Esophagus (tissue), 2 donors: ENCODE measurements around the gene SEPTIN1. TPM values are rescaled to one million over a fixed set of nuclear protein-coding genes. Genes with fewer than 3 reads are reported as not detected.

ENCODE experiments used
- H3K27ac ChIP-seq, 2 donors: one replicate each; pipeline ENCODE4 v1.5.1; 2013; ENCODE audit warnings: low read depth in 2 of 2, mild to moderate bottlenecking in 2 of 2, inconsistent platforms in 1 of 2, low read length in 1 of 2, moderate library complexity in 1 of 2
- H3K27me3 ChIP-seq, 2 donors: one replicate each; pipeline ENCODE4 v1.6.1; 2013; ENCODE audit warnings: low read length in 2 of 2, control low read depth in 1 of 2, mild to moderate bottlenecking in 1 of 2; ENCODE audit not compliant: insufficient read depth in 2 of 2, control insufficient read depth in 1 of 2
- H3K36me3 ChIP-seq, 2 donors: one replicate each; pipeline ENCODE4 v1.6.1; 2013; ENCODE audit warnings: low read length in 1 of 2; ENCODE audit not compliant: control insufficient read depth in 2 of 2, insufficient read depth in 2 of 2
- H3K4me1 ChIP-seq, 2 donors: one replicate each; pipeline ENCODE4 v1.6.1; 2013; ENCODE audit warnings: low read length in 1 of 2; ENCODE audit not compliant: control insufficient read depth in 2 of 2, insufficient read depth in 2 of 2
- H3K4me3 ChIP-seq, 2 donors: one replicate each; pipeline ENCODE4 v1.5.1; 2013; ENCODE audit warnings: low read length in 2 of 2, mild to moderate bottlenecking in 2 of 2, low read depth in 1 of 2, moderate library complexity in 1 of 2
- H3K9me3 ChIP-seq, 2 donors: one replicate each; pipeline ENCODE4 v1.6.1; 2013; ENCODE audit warnings: mild to moderate bottlenecking in 2 of 2, low read depth in 1 of 2, low read length in 1 of 2, moderate library complexity in 1 of 2; ENCODE audit not compliant: control insufficient read depth in 2 of 2, insufficient read depth in 1 of 2
- WGBS, 2 donors: extraction: QIAGEN DNeasy Blood & Tissue Kit; methylation state at CpG; one replicate each; pipeline ENCODE4 v1.1.7; 2013; 5-methylcytosine and 5-hydroxymethylcytosine counted together
- polyA plus RNA-seq, 2 donors: library from polyadenylated mRNA; stranded (reverse); fragments of 200-250 nt; gene quantifications; one replicate each; pipeline ENCODE4 v1.2.3, GENCODE V29; 2013
- donor health status: healthy with polysubstance abuse.
- donor health status: Bipolar disorder and iron deficiency.

The SEPTIN1 gene
- polyA plus RNA-seq, 2 donors = 3.5 to 6.8 TPM

GRCh38 chr16:30358990-30359870, 23.1 kb downstream of the SEPTIN1 start:
- Histone ChIP-seq H3K4me3 (no peak overlapping the region), H3K4me1 (peaks cover 2 to 17% of the 10 kb centered on the region in 2 donors), H3K27me3 (no peaks in the 10 kb centered on the region), H3K9me3 (no peaks in the 10 kb centered on the region), H3K27ac (no peak overlapping the region), H3K36me3 (peaks cover 13 to 29% of the 10 kb centered on the region in 2 donors)
- 85% methylated on average over 28 of the region's 28 CpGs for WGBS, 2 donors

DNA sequence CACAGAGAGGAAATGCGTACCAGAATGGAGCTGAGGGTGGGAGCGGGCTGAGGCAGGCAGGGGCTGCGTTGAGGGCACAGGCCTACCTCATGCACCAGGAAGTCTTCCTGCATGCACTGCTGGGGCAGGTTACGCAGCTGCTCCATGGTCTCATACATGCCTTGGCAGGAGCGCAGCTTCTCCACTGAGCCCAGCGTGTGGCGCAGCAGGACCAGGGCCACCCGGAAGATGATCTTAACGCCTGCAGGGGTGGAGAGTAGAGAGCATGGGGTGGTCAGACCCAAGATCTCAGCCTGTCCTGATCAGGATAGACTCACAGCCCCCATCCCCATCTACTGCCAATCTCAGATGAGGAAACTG, 23.8 kb downstream of the SEPTIN1 start:
- no peak overlapping the region for H3K4me3 ChIP-seq
- H3K27ac ChIP-seq = no peak overlapping the region
- WGBS, 2 donors = 92 to 95% methylated on average over 9 of the region's 9 CpGs
- peaks cover 13 to 29% of the 10 kb centered on the region in 2 donors for H3K36me3 ChIP-seq
- peaks cover 2 to 23% of the 10 kb centered on the region in 2 donors for H3K4me1 ChIP-seq
- no peaks in the 10 kb centered on the region for H3K9me3 ChIP-seq
- H3K27me3 ChIP-seq = no peaks in the 10 kb centered on the region

DNA sequence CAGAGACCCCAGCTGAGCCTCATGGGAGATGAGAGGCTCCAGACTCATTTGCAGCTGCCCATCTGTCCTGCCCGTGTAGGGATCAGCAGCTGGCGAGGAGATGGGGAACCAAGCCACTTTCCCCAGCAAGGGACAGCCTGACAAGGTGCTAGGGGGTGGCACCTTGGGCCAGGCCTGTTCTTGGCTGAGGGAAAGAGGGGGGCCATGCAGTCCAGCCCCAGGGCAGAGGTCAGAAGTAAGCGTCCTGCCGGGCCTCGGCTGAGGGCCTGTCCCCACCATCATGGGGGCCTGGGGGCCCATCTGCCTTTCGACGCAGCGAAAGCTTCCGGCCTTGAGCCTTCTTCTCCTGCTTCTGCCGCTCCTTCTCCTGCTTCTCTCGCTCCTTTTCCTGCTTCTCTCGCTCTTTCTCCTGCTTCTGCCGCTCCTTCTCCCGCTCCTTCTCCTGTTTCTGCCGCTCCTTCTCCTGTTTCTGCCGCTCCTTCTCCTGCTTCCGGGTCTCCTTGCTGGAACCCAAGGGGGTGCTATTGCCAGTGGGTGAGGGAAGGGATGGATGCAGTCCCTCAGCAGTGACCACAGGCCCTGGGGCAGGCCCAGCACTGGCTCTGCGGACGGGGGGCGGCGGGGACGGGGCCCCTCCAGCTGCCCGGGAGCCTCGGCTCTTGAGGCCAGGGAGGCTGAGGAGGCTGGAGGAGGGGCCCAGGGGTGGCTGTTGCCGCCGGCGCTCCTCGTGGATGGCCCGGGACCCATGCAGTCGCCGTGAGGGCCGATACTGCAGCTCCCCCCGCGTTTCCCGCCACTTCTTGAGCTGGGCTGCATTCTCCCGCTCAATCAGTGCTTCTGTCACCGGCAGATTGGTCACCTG, 24.4 kb downstream of the SEPTIN1 start:
- Histone ChIP-seq H3K36me3 (peaks cover 16 to 31% of the 10 kb centered on the region in 2 donors), H3K4me3 (no peak overlapping the region), H3K9me3 (no peaks in the 10 kb centered on the region), H3K4me1 (peaks cover 2 to 24% of the 10 kb centered on the region in 2 donors), H3K27me3 (no peaks in the 10 kb centered on the region), H3K27ac (no peak overlapping the region)
- 84 to 88% methylated on average over 33 to 37 of the region's 37 CpGs for WGBS, 2 donors

- WGBS, 2 donors = 73 to 84% methylated on average over 5 of the region's 5 CpGs
- Histone ChIP-seq H3K4me1 (peaks cover 2 to 31% of the 10 kb centered on the region in 2 donors), H3K27ac (peak overlapping the region in 1 of 2 donors; percentile 1), H3K4me3 (no peak overlapping the region), H3K36me3 (peaks cover 18 to 34% of the 10 kb centered on the region in 2 donors), H3K9me3 (no peaks in the 10 kb centered on the region), H3K27me3 (no peaks in the 10 kb centered on the region)
Observed at GRCh38 chr16:30357085-30357714, 25.2 kb downstream of the SEPTIN1 start.

DNA sequence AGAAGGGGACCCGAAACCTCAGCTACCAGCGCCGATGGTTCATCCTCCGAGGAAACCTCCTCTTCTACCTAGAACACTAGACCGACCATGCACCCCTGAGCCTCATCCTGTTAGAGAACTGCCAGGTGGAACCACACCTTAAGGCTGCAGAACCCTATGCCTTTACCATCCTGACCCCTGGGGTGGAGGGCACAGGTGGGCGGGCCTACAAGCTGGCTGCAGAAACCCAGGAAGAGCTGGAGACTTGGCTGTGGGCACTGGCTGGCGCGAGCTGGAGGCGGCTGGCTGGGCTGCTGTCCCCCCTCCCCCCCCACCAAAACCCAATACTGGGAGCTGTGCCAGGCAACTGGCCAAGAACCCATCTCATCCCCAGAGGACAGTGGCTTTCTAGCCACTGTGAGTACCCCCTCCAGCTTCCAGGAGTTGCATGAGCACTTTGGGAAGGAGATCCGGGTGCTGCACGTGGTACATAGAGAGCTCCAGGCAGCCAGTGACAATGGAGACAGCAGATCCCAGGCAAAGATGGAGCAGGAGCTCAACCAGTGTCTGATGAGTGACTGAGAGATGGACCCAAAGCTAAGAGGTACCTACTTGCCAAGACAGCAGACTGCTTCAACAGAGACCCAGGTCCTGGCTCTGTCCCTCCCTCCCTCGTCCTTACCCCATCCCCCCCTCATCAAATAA, 25.8 kb downstream of the SEPTIN1 start:
- H3K36me3 ChIP-seq = peaks cover 18 to 37% of the 10 kb centered on the region in 2 donors
- peak overlapping the region; percentile 92 to 98 for H3K27ac ChIP-seq
- 59 to 64% methylated on average over 12 of the region's 12 CpGs for WGBS, 2 donors
- peaks cover 8 to 36% of the 10 kb centered on the region in 2 donors for H3K4me1 ChIP-seq
- H3K27me3 ChIP-seq = no peaks in the 10 kb centered on the region
- no peaks in the 10 kb centered on the region for H3K9me3 ChIP-seq
- no peak overlapping the region for H3K4me3 ChIP-seq

GRCh38 chr16:30355954-30356308, 26.4 kb downstream of the SEPTIN1 start:
- H3K4me1 ChIP-seq = peaks cover 8 to 36% of the 10 kb centered on the region in 2 donors
- H3K9me3 ChIP-seq = no peaks in the 10 kb centered on the region
- peak overlapping the region; percentile 58 to 95 for H3K4me3 ChIP-seq
- 41 to 55% methylated on average over 7 of the region's 7 CpGs for WGBS, 2 donors
- H3K27ac ChIP-seq = peak overlapping the region; percentile 92 to 98
- no peaks in the 10 kb centered on the region for H3K27me3 ChIP-seq
- H3K36me3 ChIP-seq = peaks cover 20 to 43% of the 10 kb centered on the region in 2 donors

DNA sequence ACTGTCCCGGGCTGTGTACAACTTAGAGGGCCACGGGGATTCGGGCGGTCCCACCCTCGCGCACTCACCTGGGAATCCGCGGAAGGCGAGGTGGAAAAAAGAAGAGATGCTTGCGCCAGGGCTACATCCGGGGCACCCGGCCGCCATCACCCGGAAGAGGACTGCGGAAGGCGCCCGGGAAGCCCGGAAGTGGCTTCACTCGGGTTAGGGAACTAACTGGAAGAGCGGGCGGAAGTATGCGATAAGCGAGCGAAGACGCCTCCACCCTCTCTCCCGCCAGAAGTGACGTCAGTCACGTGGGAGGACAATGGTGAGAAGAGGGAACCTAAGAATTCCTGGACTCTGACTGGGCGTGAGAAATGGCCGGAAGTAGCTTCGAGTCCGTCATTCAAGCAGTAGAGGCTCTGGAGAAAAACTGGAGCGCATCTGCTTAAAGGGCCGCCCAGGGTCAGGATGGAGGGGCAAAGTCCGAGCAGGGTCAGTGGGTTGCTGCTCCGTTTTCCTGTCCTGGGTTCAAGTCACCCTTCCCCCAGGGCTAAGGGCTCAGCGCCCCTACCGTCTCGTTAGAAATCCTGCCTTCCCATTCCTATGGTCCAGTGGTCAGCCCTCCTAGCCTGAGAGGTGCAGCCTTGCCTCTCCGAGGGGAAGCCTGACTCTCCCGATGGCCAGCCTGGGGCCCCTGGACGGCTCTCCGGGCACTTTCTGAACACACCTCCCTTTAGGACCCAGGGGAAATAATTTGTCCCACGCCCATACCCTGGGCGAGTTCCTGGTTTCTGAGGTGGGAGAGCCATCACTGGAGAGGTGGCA, 27.0 kb downstream of the SEPTIN1 start, which contains the start of gene CD2BP2:
CD2BP2 (minus strand) TSS at position 165 of the 810 bp plus-strand sequence. CDS start 627 bp downstream, outside the sequence.
- Histone ChIP-seq H3K36me3 (peaks cover 20 to 49% of the 10 kb centered on the region in 2 donors), H3K4me3 (peak within 1 kb of the TSS; percentile 95 to 98), H3K4me1 (peaks cover 8 to 36% of the 10 kb centered on the region in 2 donors), H3K27me3 (no peaks in the 10 kb centered on the region), H3K9me3 (no peaks in the 10 kb centered on the region), H3K27ac (peak within 1 kb of the TSS; percentile 92 to 98)
- WGBS, 2 donors = 0 to 1% methylated on average over 45 of the region's 45 CpGs

DNA sequence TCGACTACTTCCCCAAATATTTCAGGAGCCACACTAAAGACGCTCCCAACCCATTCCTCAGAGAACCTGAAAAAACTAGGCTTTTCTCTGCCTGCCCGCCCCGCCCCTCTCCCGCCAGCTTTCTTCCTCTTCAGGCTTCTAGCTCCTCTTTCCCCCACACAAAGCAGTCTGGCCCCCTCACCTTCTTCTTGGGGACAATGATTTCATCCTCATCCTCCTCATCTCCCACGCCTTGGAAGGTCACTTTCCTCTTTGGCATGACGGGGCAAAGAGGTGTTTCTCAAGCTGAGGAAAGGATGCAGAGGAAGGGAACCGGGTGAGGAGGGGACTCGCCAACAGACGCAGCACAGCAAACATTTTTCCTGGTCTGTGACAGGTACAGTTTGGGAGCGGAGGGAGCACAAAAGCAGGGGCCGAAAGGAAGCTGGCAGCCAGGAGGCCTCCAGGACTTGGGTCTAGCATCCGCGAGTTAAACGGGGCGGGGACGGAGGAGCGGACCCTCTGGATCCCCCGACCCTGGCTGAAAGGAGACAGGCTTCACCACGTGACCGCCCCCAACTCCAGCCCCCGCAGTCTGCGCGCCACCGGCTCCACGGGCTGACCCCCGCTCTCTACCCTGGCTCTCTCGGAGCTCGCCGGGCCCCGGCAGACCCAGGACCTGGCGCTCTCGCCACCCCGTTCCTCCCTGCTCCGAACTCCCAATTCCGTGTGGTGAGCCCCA, 27.8 kb downstream of the SEPTIN1 start:
- H3K27ac ChIP-seq = peak overlapping the region; percentile 92 to 98
- peaks cover 20 to 48% of the 10 kb centered on the region in 2 donors for H3K36me3 ChIP-seq
- peaks cover 8 to 31% of the 10 kb centered on the region in 2 donors for H3K4me1 ChIP-seq
- H3K27me3 ChIP-seq = no peaks in the 10 kb centered on the region
- WGBS, 2 donors = 1 to 3% methylated on average over 36 of the region's 36 CpGs
- H3K9me3 ChIP-seq = no peaks in the 10 kb centered on the region
- H3K4me3 ChIP-seq = peak overlapping the region; percentile 95 to 98
